ENCODE results near the gene TARS3.
"Not testable (repeated sequence)": the region's sequence is repeated elsewhere in the genome, so short reads cannot be mapped to it uniquely, and the experiment has no call there.

The TARS3 gene

DNA sequence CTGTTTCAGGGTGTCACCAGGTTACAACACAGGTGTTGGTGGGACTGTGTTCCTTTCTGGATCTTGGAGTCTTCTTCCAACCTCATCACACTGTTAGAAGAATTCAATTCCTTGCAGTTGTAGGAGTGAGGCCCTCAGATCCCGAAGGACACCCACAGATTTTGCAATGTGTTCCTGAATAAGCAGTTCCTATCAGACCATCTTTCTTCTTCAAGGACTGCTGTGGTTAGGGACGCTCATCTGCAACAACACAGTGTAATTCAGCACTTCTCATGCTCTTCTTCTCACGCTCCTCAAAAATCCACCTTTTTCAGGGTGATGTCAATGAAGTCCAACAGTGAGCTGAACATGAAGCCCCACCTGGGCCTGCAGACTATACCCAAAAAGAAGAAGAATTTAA lies 90.9 kb downstream of the TARS3 start:
- Histone ChIP-seq H3K79me2 (no peaks in the 10 kb centered on the region), H3K36me3 (ENCODE audit: control insufficient read depth, insufficient read depth, low read length) (no peaks in the 10 kb centered on the region), H3K4me3 (ENCODE audit: low read depth, low read length) (no peak overlapping the region), H3K9ac (no peak overlapping the region), H3K4me1 (no peaks in the 10 kb centered on the region), H2AFZ (no peak overlapping the region), H3K27ac (no peak overlapping the region), H3K27me3 (ENCODE audit: control insufficient read depth, insufficient read depth, low read length) (no peaks in the 10 kb centered on the region), H3K9me3 (ENCODE audit: control insufficient read depth, low read length) (no peaks in the 10 kb centered on the region), H3K4me2 (ENCODE audit: low read length) (no peak overlapping the region)
- TF ChIP-seq, protein P1, sequence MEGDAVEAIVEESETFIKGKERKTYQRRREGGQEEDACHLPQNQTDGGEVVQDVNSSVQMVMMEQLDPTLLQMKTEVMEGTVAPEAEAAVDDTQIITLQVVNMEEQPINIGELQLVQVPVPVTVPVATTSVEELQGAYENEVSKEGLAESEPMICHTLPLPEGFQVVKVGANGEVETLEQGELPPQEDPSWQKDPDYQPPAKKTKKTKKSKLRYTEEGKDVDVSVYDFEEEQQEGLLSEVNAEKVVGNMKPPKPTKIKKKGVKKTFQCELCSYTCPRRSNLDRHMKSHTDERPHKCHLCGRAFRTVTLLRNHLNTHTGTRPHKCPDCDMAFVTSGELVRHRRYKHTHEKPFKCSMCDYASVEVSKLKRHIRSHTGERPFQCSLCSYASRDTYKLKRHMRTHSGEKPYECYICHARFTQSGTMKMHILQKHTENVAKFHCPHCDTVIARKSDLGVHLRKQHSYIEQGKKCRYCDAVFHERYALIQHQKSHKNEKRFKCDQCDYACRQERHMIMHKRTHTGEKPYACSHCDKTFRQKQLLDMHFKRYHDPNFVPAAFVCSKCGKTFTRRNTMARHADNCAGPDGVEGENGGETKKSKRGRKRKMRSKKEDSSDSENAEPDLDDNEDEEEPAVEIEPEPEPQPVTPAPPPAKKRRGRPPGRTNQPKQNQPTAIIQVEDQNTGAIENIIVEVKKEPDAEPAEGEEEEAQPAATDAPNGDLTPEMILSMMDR (IDR thresholded peaks at IDR 0.05), result no peak

DNA sequence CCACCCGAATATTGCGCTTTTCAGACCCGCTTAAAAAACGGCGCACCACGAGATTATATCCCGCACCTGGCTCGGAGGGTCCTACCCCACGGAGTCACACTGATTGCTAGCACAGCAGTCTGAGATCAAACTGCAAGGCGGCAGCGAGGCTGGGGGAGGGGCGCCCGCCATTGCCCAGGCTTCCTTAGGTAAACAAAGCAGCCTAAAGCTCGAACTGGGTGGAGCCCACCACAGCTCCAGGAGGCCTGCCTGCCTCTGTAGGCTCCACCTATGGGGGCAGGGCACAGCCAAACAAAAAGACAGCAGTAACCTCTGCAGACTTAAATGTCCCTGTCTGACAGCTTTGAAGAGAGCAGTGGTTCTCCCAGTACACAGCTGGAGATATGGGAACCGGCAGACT lies 97.5 kb downstream of the TARS3 start:
- not testable (repeated sequence) for H3K4me3 ChIP-seq (ENCODE audit: low read depth, low read length); H3K36me3 ChIP-seq (ENCODE audit: control insufficient read depth, insufficient read depth, low read length); H3K79me2 ChIP-seq; H3K9me3 ChIP-seq (ENCODE audit: control insufficient read depth, low read length); H3K9ac ChIP-seq; H3K4me2 ChIP-seq (ENCODE audit: low read length); H3K27ac ChIP-seq; H3K4me1 ChIP-seq; H2AFZ ChIP-seq; H3K27me3 ChIP-seq (ENCODE audit: control insufficient read depth, insufficient read depth, low read length)

- H3K9ac ChIP-seq, result no peak overlapping the region
- no peaks in the 10 kb centered on the region for H3K4me1 ChIP-seq
- no peaks in the 10 kb centered on the region for H3K79me2 ChIP-seq
- no peaks in the 10 kb centered on the region for H3K9me3 ChIP-seq (ENCODE audit: control insufficient read depth, low read length)
- no peaks in the 10 kb centered on the region for H3K27me3 ChIP-seq (ENCODE audit: control insufficient read depth, insufficient read depth, low read length)
- no peak overlapping the region for H3K4me2 ChIP-seq (ENCODE audit: low read length)
- no peak overlapping the region for H3K4me3 ChIP-seq (ENCODE audit: low read depth, low read length)
- H2AFZ ChIP-seq, result no peak overlapping the region
- no peak overlapping the region for H3K27ac ChIP-seq
- TF ChIP-seq, protein P1 (IDR thresholded peaks at IDR 0.05), result no peak
- H3K36me3 ChIP-seq (ENCODE audit: control insufficient read depth, insufficient read depth, low read length), result no peaks in the 10 kb centered on the region
These were observed 98.3 kb downstream of the TARS3 start for GRCh38 chr15:101625980-101626379.

- H3K27me3 ChIP-seq (ENCODE audit: control insufficient read depth, insufficient read depth, low read length), result no peaks in the 10 kb centered on the region
- H3K4me2 ChIP-seq (ENCODE audit: low read length), result no peak overlapping the region
- H3K27ac ChIP-seq, result no peak overlapping the region
- TF ChIP-seq, protein P1 (IDR thresholded peaks at IDR 0.05), result no peak
- H3K79me2 ChIP-seq, result no peaks in the 10 kb centered on the region
- no peak overlapping the region for H3K9ac ChIP-seq
- no peaks in the 10 kb centered on the region for H3K36me3 ChIP-seq (ENCODE audit: control insufficient read depth, insufficient read depth, low read length)
- H3K4me3 ChIP-seq (ENCODE audit: low read depth, low read length), result no peak overlapping the region
- no peaks in the 10 kb centered on the region for H3K4me1 ChIP-seq
- H3K9me3 ChIP-seq (ENCODE audit: control insufficient read depth, low read length), result no peaks in the 10 kb centered on the region
- no peak overlapping the region for H2AFZ ChIP-seq
These were observed 99.1 kb downstream of the TARS3 start for GRCh38 chr15:101625184-101625583.

- H3K36me3 ChIP-seq (ENCODE audit: control insufficient read depth, insufficient read depth, low read length), result no peaks in the 10 kb centered on the region
- no peaks in the 10 kb centered on the region for H3K9me3 ChIP-seq (ENCODE audit: control insufficient read depth, low read length)
- H3K9ac ChIP-seq, result no peak overlapping the region
- no peaks in the 10 kb centered on the region for H3K79me2 ChIP-seq
- TF ChIP-seq, protein P1 (IDR thresholded peaks at IDR 0.05), result no peak
- H2AFZ ChIP-seq, result no peak overlapping the region
- no peak overlapping the region for H3K27ac ChIP-seq
- H3K4me3 ChIP-seq (ENCODE audit: low read depth, low read length), result no peak overlapping the region
- H3K4me1 ChIP-seq, result no peaks in the 10 kb centered on the region
- no peak overlapping the region for H3K4me2 ChIP-seq (ENCODE audit: low read length)
- H3K27me3 ChIP-seq (ENCODE audit: control insufficient read depth, insufficient read depth, low read length), result no peaks in the 10 kb centered on the region
These were observed 100.6 kb downstream of the TARS3 start for GRCh38 chr15:101623367-101624304.

All from parathyroid adenoma (tissue), 2 donors.